Activated CD8-positive, alpha-beta T cell treated with anti-CD3 and anti-CD28 coated beads for 36 hours (primary cell): Measurements from ENCODE around the gene CD28. TPM values are rescaled to one million over a fixed set of nuclear protein-coding genes. Genes with fewer than 3 reads are reported as not detected.

Experiments used
- ATAC-seq: fragments of 200-7000 bp; cut with Tn5 transposase; one replicate; pipeline ENCODE4 v1.10.0; 2021; ENCODE audit warnings: mild to moderate bottlenecking, moderate library complexity
- CTCF ChIA-PET: fragments of 350-600 bp; sonication (Branson Sonifier 250); formaldehyde crosslinking; loops from one replicate; lab custom pipeline; 2021; ENCODE audit warnings: antibody characterized with exemption; lab: Charles Lee
- POLR2A ChIA-PET: fragments of 350-600 bp; sonication (Branson Sonifier 250); formaldehyde crosslinking; loops from one replicate; lab custom pipeline; 2021; ENCODE audit warnings: antibody characterized with exemption; lab: Charles Lee
- DNase-seq: peaks from one replicate; pipeline ENCODE4 v3.0.0-alpha.2; 2020
- H3K27ac Mint-ChIP-seq: one replicate; pipeline ENCODE4 v1.8.0; 2021; ENCODE audit warnings: mild to moderate bottlenecking, mixed read lengths
- H3K27me3 Mint-ChIP-seq: one replicate; pipeline ENCODE4 v1.8.0; 2021; ENCODE audit warnings: mixed read lengths
- H3K36me3 Mint-ChIP-seq: one replicate; pipeline ENCODE4 v1.8.0; 2021; ENCODE audit warnings: low read depth, mixed read lengths
- H3K4me1 Mint-ChIP-seq: one replicate; pipeline ENCODE4 v1.8.0; 2021; ENCODE audit warnings: low read depth, mixed read lengths
- H3K4me3 Mint-ChIP-seq: one replicate; pipeline ENCODE4 v1.8.0; 2021; ENCODE audit warnings: mild to moderate bottlenecking, moderate library complexity, mixed read lengths
- H3K9me3 Mint-ChIP-seq: one replicate; pipeline ENCODE4 v1.8.0; 2021; ENCODE audit warnings: mixed read lengths
- intact Hi-C: fragments of 100-400 bp; cut with micrococcal nuclease; formaldehyde crosslinking; loops from one replicate; pipeline ENCODE4 v1.10.0; 2022
- total RNA-seq, 2 experiments: library from RNA; stranded (reverse); gene quantifications; one replicate each; pipeline ENCODE4 v1.2.3, GENCODE V29; 2021
- TF ChIP-seq, protein P1 (sequence below): fragments of 200-600 bp; IDR thresholded peaks from one replicate; pipeline ENCODE4 v1.8.0; 2022; ENCODE audit warnings: antibody characterized with exemption, mild to moderate bottlenecking

Gene CD28
- total RNA-seq, 2 experiments from 2014 or later, result 94.2 to 97.3 TPM

DNA sequence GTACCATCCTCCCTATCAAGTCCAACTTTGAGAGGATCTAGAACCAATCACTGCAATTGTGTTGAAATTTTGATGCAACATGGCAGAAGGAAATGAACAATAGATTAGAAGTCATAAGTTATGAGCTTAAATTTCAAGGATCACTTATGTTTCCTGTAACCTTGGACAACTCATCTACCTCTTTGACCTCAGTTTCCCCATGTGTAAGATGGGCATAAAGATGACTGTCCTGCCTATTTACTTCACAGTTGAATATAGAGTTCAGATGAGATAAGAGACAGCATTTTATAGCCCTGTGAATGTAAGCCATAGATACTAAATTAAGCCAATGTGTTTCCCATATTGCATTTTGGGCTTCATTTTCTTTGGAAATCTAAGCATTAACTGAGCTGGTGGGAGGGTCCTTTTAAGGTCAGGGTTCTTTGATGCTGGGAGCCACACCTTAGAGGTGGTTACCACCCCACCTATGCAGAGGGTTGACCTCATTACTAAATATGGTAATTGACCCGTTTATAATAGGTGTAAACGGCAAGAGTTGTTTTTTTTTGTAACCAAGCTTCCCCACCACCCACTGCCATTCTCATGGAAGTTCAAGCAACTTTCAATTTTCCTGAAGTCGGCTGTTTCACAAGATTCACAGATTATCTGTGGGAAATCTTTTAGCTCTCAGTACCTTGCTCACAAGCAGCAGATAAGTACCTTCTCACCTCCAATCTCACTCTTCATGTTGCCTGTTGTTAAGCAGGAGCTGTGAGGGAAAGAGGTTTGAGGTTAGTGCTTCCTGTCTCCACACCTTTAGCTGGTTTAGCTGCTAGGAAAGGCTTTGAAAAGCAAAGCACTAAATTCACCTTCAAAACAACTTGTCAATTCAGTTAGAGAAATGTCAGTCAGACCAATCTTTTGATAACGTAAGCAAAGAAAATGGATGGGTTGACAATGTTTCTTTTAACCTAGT, 13.3 kb downstream of the CD28 start:
- DNase-seq (peak; percentile 26), ATAC-seq (peak; percentile 28)
- Mint-ChIP-seq H3K27ac (peak overlapping the region; percentile 88), H3K27me3 (no peaks in the 10 kb centered on the region), H3K36me3 (peaks cover 75% of the 10 kb centered on the region), H3K4me1 (peaks cover 92% of the 10 kb centered on the region), H3K9me3 (peaks cover 11% of the 10 kb centered on the region), H3K4me3 (peak overlapping the region; percentile 30)
- intact Hi-C loops, result loop anchor here (5.0 to 10.0 kb wide), 2 partner anchors 83 to 225 kb away; no protein-coding TSS in a partner anchor
- TF ChIP-seq, protein P1, sequence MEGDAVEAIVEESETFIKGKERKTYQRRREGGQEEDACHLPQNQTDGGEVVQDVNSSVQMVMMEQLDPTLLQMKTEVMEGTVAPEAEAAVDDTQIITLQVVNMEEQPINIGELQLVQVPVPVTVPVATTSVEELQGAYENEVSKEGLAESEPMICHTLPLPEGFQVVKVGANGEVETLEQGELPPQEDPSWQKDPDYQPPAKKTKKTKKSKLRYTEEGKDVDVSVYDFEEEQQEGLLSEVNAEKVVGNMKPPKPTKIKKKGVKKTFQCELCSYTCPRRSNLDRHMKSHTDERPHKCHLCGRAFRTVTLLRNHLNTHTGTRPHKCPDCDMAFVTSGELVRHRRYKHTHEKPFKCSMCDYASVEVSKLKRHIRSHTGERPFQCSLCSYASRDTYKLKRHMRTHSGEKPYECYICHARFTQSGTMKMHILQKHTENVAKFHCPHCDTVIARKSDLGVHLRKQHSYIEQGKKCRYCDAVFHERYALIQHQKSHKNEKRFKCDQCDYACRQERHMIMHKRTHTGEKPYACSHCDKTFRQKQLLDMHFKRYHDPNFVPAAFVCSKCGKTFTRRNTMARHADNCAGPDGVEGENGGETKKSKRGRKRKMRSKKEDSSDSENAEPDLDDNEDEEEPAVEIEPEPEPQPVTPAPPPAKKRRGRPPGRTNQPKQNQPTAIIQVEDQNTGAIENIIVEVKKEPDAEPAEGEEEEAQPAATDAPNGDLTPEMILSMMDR, result no peak
- ChIA-PET CTCF (interaction anchor here (0.8 to 6.4 kb wide), 11 partner anchors 9 to 95 kb away, joined by 3 to 55 read pairs (median 5); partner anchors contain the start of gene CD28), POLR2A (interaction anchor here (0.9 to 11.3 kb wide), 8 partner anchors 11 to 184 kb away, joined by 3 to 184 read pairs (median 18); partner anchors contain the start of gene CD28)

DNA sequence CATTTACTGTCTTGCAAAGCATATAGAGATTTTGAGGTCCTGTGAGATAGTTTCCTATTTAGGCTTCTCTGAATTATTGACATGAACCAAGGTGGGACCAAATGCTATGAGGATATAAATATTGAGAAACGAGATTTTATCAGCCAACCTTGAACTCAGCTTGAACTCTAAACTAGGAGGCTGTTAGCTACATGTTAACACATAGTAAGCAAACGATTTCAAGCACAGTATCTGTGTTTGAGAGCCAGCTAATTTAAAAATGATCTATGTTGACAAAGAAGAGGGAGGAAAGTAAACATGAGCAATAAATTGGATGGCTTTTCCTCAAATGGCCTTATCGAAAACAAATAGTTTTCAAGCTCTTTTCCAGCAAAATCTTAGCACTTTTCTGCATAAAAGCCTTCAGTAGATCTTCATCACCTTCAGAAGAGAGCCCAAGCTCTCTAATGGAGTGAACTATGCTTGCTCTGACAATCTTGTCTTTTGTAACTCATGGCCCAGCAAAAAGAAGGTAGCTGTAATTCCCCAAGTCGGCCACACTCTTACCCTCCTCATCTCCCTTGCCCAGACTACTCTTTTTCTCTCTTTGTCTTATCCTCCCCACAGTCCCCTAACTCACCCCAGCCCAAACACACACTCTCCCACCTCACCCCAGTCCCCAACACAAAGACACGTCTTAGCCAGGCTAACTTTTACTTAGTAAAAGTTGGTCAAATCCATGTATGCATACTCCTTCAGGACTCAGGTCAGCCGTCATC, 14.7 kb downstream of the CD28 start:
- Mint-ChIP-seq H3K27ac (peak overlapping the region; percentile 88), H3K27me3 (no peaks in the 10 kb centered on the region), H3K4me1 (peaks cover 90% of the 10 kb centered on the region), H3K9me3 (peaks cover 11% of the 10 kb centered on the region), H3K36me3 (peaks cover 71% of the 10 kb centered on the region), H3K4me3 (peak overlapping the region; percentile 24)
- CTCF ChIA-PET, result interaction anchor here (0.8 to 6.4 kb wide), 15 partner anchors 8 to 94 kb away, joined by 3 to 55 read pairs (median 5); no protein-coding TSS in a partner anchor
- ATAC-seq (no peak), DNase-seq (no peak)
- intact Hi-C loops, result no loop called here
- POLR2A ChIA-PET, result interaction anchor here (0.9 to 11.3 kb wide), 10 partner anchors 8 to 185 kb away, joined by 3 to 184 read pairs (median 5); partner anchors contain the start of genes CD28 and CTLA4
- TF ChIP-seq, protein P1, result no peak

DNA sequence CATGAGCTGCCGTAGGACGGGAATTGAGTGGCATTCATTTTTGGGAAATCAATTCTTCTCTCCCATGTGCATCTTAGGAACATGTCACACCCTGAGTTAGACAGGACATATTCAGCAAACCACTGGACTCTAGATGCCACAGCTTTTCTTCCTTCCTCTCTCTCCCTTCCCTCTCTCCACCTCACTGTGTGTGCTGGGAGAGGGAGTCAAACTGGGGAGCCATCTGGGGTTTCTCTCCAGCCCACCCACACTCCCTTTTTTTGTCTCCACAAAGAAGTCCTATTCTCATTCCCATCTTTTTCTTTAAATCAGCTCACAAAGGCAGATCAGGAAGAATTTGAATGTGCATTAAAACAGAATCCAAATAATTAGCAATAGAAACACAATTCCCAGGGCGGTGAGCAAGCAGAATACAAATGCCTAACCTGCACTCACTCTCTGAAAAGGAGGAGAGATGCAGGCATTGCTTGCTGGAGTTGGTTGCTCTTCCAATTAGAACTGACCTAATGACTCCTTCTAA, 15.4 kb downstream of the CD28 start:
- H3K9me3 Mint-ChIP-seq, result peaks cover 13% of the 10 kb centered on the region

DNA sequence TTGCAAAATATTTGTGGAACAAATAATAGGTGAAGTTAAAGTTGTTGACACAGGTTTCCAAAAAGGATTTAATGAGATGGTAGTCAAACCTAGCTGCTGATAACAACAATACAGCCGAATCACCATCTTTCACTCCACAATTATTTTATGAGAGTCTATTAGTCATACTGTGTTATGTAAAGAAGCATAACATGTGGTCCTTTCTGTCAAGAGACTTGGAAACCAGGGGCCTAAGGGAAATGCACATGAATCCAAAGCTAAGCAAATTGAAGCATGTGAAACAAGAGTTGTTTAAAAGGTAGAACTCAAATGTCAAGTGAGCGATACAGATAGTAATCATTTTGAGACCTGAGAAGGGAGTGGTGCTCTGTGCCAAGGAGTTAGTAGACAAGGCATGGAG, 16.0 kb downstream of the CD28 start:
- ATAC-seq, result peak; percentile 7
- H3K27me3 Mint-ChIP-seq, result no peaks in the 10 kb centered on the region
- ChIA-PET CTCF (interaction anchor here (0.7 to 6.4 kb wide), 7 partner anchors 10 to 93 kb away, joined by 3 to 55 read pairs (median 5); no protein-coding TSS in a partner anchor), POLR2A (interaction anchor here (0.9 to 11.3 kb wide), 6 partner anchors 9 to 40 kb away, joined by 3 to 184 read pairs (median 56); partner anchors contain the start of gene CD28)
- H3K36me3 Mint-ChIP-seq, result peaks cover 76% of the 10 kb centered on the region
- TF ChIP-seq, protein P1, result no peak
- peak overlapping the region; percentile 88 for H3K27ac Mint-ChIP-seq
- peaks cover 13% of the 10 kb centered on the region for H3K9me3 Mint-ChIP-seq
- intact Hi-C loops, result no loop called here
- no peak overlapping the region for H3K4me3 Mint-ChIP-seq
- DNase-seq, result no peak
- H3K4me1 Mint-ChIP-seq, result peaks cover 90% of the 10 kb centered on the region

More for the DNA sequence above, 15.4 kb downstream of the CD28 start:
- DNase-seq, result no peak
- POLR2A ChIA-PET, result interaction anchor here (0.9 to 11.3 kb wide), 8 partner anchors 9 to 86 kb away, joined by 3 to 184 read pairs (median 15); partner anchors contain the start of gene CD28
- Mint-ChIP-seq H3K4me1 (peaks cover 91% of the 10 kb centered on the region), H3K27ac (peak overlapping the region; percentile 88), H3K27me3 (no peaks in the 10 kb centered on the region), H3K36me3 (peaks cover 73% of the 10 kb centered on the region), H3K4me3 (peak overlapping the region; percentile 24)
- TF ChIP-seq, protein P1, result no peak
- intact Hi-C loops, result no loop called here
- no peak for ATAC-seq
- CTCF ChIA-PET, result interaction anchor here (0.7 to 6.4 kb wide), 12 partner anchors 8 to 93 kb away, joined by 3 to 55 read pairs (median 6); no protein-coding TSS in a partner anchor
